Measurements from ENCODE around the gene SPINT3. TPM values are rescaled to one million over a fixed set of nuclear protein-coding genes. Genes with fewer than 3 reads are reported as not detected.

The SPINT3 gene
- polyA plus RNA-seq, 1 donor, result not detected

DNA sequence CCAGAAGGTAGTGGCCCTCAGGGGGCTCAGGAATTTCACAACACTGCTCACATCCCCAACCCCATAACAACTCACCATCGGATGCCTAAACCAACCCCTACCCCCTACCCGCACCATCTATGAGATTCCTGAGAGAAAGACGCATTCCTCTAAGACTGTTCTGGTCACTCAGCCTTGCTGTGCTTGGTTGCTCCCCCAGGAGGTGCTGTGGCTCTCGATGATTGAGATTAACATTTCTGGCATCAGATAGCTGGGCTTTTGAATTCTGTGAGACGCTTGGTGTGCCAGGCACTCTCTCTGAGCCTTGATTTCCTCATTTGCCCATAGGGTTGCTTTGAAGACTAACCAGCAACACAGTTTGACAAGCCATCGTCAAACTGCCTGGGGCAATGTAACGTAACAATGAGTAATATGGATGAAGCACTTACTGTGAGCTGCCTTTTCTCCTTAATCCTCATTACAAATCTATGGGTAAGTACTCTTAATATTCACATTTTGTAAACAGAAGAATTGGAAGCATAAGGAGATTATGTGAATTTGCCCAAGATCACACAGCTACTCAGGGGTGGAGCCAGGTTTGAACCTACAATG, 22.9 kb upstream of the SPINT3 start:
- H3K9me3 ChIP-seq (ENCODE audit: control insufficient read depth, low read depth, low read length), result no peaks in the 10 kb centered on the region
- WGBS (ENCODE audit: insufficient coverage, low lambda C conversion rate), result 80% methylated on average over 1 of the region's 7 CpGs
- H3K27me3 ChIP-seq (ENCODE audit: control insufficient read depth, insufficient read depth, low read length), result peaks cover 10% of the 10 kb centered on the region
- no peak overlapping the region for H3K4me3 ChIP-seq (ENCODE audit: low read length)
- H3K36me3 ChIP-seq (ENCODE audit: control insufficient read depth, insufficient read depth, low read length), result no peaks in the 10 kb centered on the region
- no peak overlapping the region for H3K27ac ChIP-seq (ENCODE audit: low read length)
- DNase-seq, result no peak
- no peaks in the 10 kb centered on the region for H3K4me1 ChIP-seq (ENCODE audit: control insufficient read depth, insufficient read depth, low read length)

DNA sequence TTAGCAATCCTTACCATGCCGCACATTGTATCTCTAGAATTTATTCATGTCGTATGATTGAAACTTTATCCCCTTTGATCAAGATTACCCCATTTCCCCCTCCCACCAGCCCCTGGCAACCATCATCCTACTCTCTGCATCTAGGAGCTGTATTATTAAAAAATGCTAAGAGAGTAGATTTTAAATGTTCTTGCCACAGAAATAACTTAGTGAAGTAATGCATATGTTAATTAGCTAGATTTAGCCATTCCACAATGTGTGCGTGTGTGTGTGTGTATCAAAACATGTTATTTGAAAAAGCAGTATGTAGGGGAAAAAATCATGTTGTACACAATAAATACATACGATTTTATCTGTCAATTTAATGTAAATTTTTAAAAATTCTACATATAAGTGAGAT, 11.9 kb upstream of the SPINT3 start:
- H3K36me3 ChIP-seq (ENCODE audit: control insufficient read depth, insufficient read depth, low read length), result no peaks in the 10 kb centered on the region
- no peaks in the 10 kb centered on the region for H3K9me3 ChIP-seq (ENCODE audit: control insufficient read depth, low read depth, low read length)
- no peaks in the 10 kb centered on the region for H3K4me1 ChIP-seq (ENCODE audit: control insufficient read depth, insufficient read depth, low read length)
- no peak overlapping the region for H3K4me3 ChIP-seq (ENCODE audit: low read length)
- H3K27ac ChIP-seq (ENCODE audit: low read length), result no peak overlapping the region
- 67% methylated on average over 3 of the region's 4 CpGs for WGBS (ENCODE audit: insufficient coverage, low lambda C conversion rate)
- no peak for DNase-seq
- H3K27me3 ChIP-seq (ENCODE audit: control insufficient read depth, insufficient read depth, low read length), result peaks cover 7% of the 10 kb centered on the region

DNA sequence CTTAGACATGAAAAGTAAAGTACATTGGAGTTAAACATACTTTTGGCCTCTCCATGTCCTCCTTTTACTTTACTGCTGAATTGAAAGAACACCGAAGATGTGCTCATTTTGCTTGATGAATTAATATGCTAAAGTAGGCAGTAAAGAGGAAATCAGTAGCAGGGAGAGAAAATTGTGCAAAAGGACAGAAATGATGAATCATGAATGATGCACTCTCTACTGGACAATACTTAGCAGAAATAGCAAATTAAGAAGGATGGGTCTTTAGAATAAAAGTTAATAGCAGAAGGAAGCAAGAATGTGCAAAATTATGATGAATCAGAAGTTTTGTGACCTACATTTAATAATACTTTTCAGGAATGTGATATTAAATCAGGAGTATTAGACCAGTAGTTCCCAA, 8.4 kb upstream of the SPINT3 start:
- no peaks in the 10 kb centered on the region for H3K9me3 ChIP-seq (ENCODE audit: control insufficient read depth, low read depth, low read length)
- no peaks in the 10 kb centered on the region for H3K4me1 ChIP-seq (ENCODE audit: control insufficient read depth, insufficient read depth, low read length)
- H3K36me3 ChIP-seq (ENCODE audit: control insufficient read depth, insufficient read depth, low read length), result no peaks in the 10 kb centered on the region
- DNase-seq, result no peak
- WGBS (ENCODE audit: insufficient coverage, low lambda C conversion rate), result no CpG with 5 or more reads among the region's 1 CpG
- no peak overlapping the region for H3K27ac ChIP-seq (ENCODE audit: low read length)
- no peak overlapping the region for H3K4me3 ChIP-seq (ENCODE audit: low read length)
- H3K27me3 ChIP-seq (ENCODE audit: control insufficient read depth, insufficient read depth, low read length), result peaks cover 7% of the 10 kb centered on the region

DNA sequence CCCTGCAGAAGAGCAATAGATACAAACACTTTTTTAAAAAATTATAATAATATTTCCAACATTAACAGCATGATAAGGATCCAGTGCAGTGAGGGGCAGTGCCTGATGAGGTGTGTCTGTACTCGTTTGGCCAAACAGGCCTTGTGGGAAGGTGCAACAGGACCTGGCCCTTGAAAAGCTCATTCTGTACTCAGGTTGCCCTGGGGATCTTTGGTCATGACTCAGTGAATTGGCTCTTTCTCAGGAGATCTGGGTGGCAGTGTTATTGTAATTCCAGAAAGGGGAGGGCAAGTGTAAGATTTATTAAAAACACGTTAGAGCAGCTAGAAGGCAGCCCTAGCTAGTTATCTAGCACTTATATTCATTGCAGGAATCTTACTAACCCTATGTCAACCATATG, 2.9 kb upstream of the SPINT3 start:
- H3K36me3 ChIP-seq (ENCODE audit: control insufficient read depth, insufficient read depth, low read length), result no peaks in the 10 kb centered on the region
- no peak overlapping the region for H3K4me3 ChIP-seq (ENCODE audit: low read length)
- no peaks in the 10 kb centered on the region for H3K4me1 ChIP-seq (ENCODE audit: control insufficient read depth, insufficient read depth, low read length)
- no peak overlapping the region for H3K27ac ChIP-seq (ENCODE audit: low read length)
- 80% methylated on average over 1 of the region's 2 CpGs for WGBS (ENCODE audit: insufficient coverage, low lambda C conversion rate)
- H3K9me3 ChIP-seq (ENCODE audit: control insufficient read depth, low read depth, low read length), result no peaks in the 10 kb centered on the region
- DNase-seq, result no peak
- peaks cover 5% of the 10 kb centered on the region for H3K27me3 ChIP-seq (ENCODE audit: control insufficient read depth, insufficient read depth, low read length)

DNA sequence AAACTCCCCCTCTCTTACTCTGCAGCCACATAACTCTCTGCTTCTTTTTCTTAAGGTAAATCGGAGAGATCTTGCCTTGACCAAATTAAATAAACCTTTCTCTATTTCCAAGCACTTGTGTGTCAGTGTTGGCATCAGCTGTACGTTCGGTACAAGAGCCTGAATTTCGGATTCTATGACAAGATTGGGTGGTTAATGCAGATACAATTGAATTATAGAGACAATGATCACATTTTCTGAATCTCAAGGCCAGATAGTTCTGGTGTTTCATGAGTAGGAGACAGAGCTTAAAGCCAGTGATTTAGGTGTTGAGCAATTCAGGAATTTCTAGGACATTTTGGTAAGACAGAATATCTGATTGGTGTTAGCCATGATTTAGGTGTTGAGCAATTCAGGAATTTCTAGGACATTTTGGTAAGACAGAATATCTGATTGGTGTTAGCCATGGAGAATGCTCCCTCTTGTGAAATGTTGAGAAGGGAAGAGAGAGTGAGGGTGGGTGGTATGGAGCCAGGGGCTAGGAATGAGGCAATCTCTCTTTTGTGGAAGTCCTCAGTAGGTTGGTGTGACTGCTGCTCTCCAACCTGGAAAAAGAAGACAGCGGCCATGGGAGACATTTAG, 5.1 kb downstream of the SPINT3 start:
- WGBS (ENCODE audit: insufficient coverage, low lambda C conversion rate), result no CpG with 5 or more reads among the region's 5 CpGs
- DNase-seq, result no peak
- no peaks in the 10 kb centered on the region for H3K36me3 ChIP-seq (ENCODE audit: control insufficient read depth, insufficient read depth, low read length)

DNA sequence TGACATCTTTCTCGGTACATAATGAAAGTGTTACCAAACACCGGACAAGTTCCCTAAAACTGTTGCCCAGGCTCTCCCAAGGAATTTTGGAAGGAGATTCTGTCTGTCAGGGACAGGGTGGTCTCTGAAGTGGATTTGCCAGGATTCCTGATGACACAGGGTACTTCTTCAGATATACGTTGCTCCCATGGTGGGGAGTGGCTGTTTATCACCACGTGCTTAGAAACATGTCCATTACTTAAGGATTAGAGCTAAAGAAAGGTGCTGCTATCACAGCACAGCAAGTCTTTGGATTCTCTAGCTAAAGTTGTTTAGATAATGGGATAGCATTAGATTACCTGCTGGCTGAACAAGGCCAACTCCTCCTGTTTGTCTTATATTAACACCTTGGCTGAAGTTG, 6.3 kb downstream of the SPINT3 start:
- no peak for DNase-seq
- no CpG with 5 or more reads among the region's 4 CpGs for WGBS (ENCODE audit: insufficient coverage, low lambda C conversion rate)
- no peaks in the 10 kb centered on the region for H3K4me1 ChIP-seq (ENCODE audit: control insufficient read depth, insufficient read depth, low read length)
- H3K4me3 ChIP-seq (ENCODE audit: low read length), result no peak overlapping the region
- H3K27me3 ChIP-seq (ENCODE audit: control insufficient read depth, insufficient read depth, low read length), result peaks cover 11% of the 10 kb centered on the region
- H3K36me3 ChIP-seq (ENCODE audit: control insufficient read depth, insufficient read depth, low read length), result no peaks in the 10 kb centered on the region
- H3K9me3 ChIP-seq (ENCODE audit: control insufficient read depth, low read depth, low read length), result no peaks in the 10 kb centered on the region
- no peak overlapping the region for H3K27ac ChIP-seq (ENCODE audit: low read length)

More for the DNA sequence above, 5.1 kb downstream of the SPINT3 start:
- no peak overlapping the region for H3K4me3 ChIP-seq (ENCODE audit: low read length)
- H3K27me3 ChIP-seq (ENCODE audit: control insufficient read depth, insufficient read depth, low read length), result peaks cover 11% of the 10 kb centered on the region
- H3K27ac ChIP-seq (ENCODE audit: low read length), result no peak overlapping the region
- no peaks in the 10 kb centered on the region for H3K4me1 ChIP-seq (ENCODE audit: control insufficient read depth, insufficient read depth, low read length)
- H3K9me3 ChIP-seq (ENCODE audit: control insufficient read depth, low read depth, low read length), result no peaks in the 10 kb centered on the region

DNA sequence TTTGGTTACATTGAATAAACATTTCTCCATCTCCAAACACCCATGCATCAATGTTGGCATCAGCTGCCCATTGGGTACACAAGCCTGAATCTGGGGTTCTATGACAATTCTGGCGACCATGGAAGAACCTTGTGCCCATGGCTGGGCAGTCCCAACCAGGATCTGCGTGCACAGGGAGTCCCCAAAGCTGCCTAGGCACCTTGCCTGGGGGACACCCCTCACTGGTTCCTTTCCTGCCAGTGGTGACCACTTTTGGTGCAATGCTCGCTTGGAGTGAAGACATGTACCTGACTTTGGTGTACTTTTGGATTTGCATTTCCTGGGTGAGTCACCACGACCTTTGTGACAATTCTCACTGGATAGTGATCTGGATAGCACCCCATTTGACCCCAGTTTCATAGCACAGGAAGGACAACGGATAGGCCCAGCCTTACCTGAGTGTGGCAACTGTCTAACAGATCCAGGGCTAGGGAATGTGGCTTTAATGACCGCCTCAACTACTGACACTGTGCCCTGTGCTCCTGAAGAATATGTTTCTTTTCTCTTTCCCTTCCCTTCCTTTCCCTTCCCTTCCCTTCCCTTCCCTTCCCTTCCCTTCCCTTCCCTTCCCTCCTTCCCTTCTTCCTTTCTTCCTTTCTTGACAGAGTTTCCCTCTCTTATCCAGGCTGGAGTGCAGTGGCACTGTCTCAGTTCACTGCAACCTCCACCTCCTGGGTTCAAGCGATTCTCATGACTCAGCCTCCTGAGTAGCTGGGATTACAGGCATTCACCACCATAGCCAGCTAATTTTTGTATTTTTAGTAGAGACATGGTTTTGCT, 7.1 kb downstream of the SPINT3 start:
- peaks cover 6% of the 10 kb centered on the region for H3K27me3 ChIP-seq (ENCODE audit: control insufficient read depth, insufficient read depth, low read length)
- no peak overlapping the region for H3K4me3 ChIP-seq (ENCODE audit: low read length)
- WGBS (ENCODE audit: insufficient coverage, low lambda C conversion rate), result no CpG with 5 or more reads among the region's 7 CpGs
- no peaks in the 10 kb centered on the region for H3K9me3 ChIP-seq (ENCODE audit: control insufficient read depth, low read depth, low read length)
- H3K4me1 ChIP-seq (ENCODE audit: control insufficient read depth, insufficient read depth, low read length), result no peaks in the 10 kb centered on the region
- peak; percentile 3 to 9 for DNase-seq
- H3K27ac ChIP-seq (ENCODE audit: low read length), result no peak overlapping the region
- H3K36me3 ChIP-seq (ENCODE audit: control insufficient read depth, insufficient read depth, low read length), result no peaks in the 10 kb centered on the region

DNA sequence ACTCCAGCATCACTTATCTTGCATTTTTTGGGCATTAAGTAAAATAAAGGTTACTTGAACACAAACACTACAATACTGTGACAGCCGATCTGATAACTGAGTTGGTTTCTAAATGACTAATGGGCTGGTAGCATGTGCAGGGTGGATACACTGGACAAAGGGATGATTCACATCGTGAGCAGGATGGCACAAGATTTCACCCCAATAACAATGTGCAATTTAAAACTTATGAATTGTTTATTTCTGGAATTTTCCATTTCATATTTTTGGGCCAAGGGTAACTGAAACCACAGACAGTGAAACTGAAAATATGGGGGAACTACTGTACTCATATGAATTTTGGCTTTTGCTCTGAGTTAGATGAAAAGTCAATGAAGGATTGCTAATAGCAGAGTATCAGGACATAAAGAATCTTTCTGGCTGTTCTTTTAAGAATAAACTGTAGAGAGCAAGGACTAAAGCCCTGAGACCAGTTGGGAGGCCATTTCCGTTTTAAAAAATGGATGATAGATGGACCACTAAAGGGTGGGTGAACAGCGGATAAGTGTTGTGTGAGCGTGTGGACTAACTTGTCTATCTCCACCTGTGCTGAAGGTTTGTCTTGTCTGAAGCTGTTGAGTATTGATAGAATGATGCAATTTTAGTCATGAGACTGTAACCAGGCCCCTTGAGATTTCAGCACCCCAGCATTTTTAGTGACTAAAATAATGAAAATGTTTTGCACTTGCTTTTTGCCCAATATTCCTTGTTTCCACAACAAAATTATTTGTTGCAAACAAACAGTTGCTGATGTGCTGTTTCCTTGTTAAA, 8.2 kb downstream of the SPINT3 start:
- Histone ChIP-seq H3K27me3 (ENCODE audit: control insufficient read depth, insufficient read depth, low read length) (peaks cover 2% of the 10 kb centered on the region), H3K4me3 (ENCODE audit: low read length) (no peak overlapping the region), H3K9me3 (ENCODE audit: control insufficient read depth, low read depth, low read length) (no peaks in the 10 kb centered on the region), H3K4me1 (ENCODE audit: control insufficient read depth, insufficient read depth, low read length) (no peaks in the 10 kb centered on the region), H3K36me3 (ENCODE audit: control insufficient read depth, insufficient read depth, low read length) (no peaks in the 10 kb centered on the region), H3K27ac (ENCODE audit: low read length) (no peak overlapping the region)
- DNase-seq, result no peak
- no CpG with 5 or more reads among the region's 5 CpGs for WGBS (ENCODE audit: insufficient coverage, low lambda C conversion rate)

DNA sequence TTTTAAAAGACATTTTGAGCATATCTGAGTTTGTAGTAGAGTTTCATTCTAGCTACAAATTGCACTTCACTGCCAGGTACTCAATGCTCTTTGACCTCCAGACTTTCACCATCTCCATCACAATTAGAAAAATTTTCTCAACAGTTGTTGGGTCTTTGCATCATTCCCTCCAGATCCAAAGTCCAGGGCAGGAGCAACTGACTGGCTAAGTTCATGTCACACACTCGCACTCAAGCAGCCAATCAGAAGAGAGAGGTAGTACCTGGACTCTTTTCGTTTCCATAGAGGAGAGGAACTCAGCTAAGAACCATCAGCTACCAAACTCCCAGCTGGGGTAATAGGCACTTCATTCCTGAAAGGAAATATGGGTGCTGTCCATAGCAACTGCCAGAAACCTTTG, 9.0 kb downstream of the SPINT3 start:
- peak; percentile 2 to 22 for DNase-seq
- no peak overlapping the region for H3K4me3 ChIP-seq (ENCODE audit: low read length)
- no peak overlapping the region for H3K27ac ChIP-seq (ENCODE audit: low read length)
- H3K4me1 ChIP-seq (ENCODE audit: control insufficient read depth, insufficient read depth, low read length), result no peaks in the 10 kb centered on the region
- H3K27me3 ChIP-seq (ENCODE audit: control insufficient read depth, insufficient read depth, low read length), result peaks cover 2% of the 10 kb centered on the region
- H3K9me3 ChIP-seq (ENCODE audit: control insufficient read depth, low read depth, low read length), result no peaks in the 10 kb centered on the region
- no peaks in the 10 kb centered on the region for H3K36me3 ChIP-seq (ENCODE audit: control insufficient read depth, insufficient read depth, low read length)
- no CpG with 5 or more reads among the region's 2 CpGs for WGBS (ENCODE audit: insufficient coverage, low lambda C conversion rate)

DNA sequence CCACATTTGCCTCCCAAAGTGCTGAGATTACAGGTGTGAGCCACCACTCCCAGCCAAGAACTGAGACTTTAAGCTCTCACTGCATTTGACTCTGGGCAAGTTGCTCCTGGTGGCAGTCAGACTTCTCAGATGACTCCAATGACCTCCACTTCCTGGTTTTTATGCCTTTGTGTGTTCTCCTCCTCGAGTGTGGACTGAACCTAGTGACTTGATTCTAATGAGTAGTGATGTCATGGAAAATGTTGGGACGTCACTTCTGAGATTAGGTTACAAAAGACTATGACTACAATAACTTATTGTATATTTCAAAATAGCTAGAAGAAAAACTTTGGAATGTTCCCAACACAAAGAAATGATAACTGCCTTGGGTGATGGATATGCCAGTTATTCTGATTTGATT, 12.0 kb downstream of the SPINT3 start:
- Histone ChIP-seq H3K4me3 (ENCODE audit: low read length) (no peak overlapping the region), H3K27me3 (ENCODE audit: control insufficient read depth, insufficient read depth, low read length) (no peaks in the 10 kb centered on the region), H3K9me3 (ENCODE audit: control insufficient read depth, low read depth, low read length) (no peaks in the 10 kb centered on the region), H3K27ac (ENCODE audit: low read length) (no peak overlapping the region), H3K36me3 (ENCODE audit: control insufficient read depth, insufficient read depth, low read length) (no peaks in the 10 kb centered on the region), H3K4me1 (ENCODE audit: control insufficient read depth, insufficient read depth, low read length) (no peaks in the 10 kb centered on the region)
- DNase-seq, result no peak
- 80% methylated on average over 1 of the region's 2 CpGs for WGBS (ENCODE audit: insufficient coverage, low lambda C conversion rate)

Data from large intestine (tissue), 3 donors.